ENCODE data around the gene MED20. TPM values are rescaled to one million over a fixed set of nuclear protein-coding genes. Genes with fewer than 3 reads are reported as not detected.
A peak's percentile ranks its signal among the peaks of the same experiment; 100 is the strongest.

MED20 gene
- polyA plus RNA-seq, 2 of the 4 experiments (the other 2 are of a cell fraction), result 18.4 to 29.3 TPM

DNA sequence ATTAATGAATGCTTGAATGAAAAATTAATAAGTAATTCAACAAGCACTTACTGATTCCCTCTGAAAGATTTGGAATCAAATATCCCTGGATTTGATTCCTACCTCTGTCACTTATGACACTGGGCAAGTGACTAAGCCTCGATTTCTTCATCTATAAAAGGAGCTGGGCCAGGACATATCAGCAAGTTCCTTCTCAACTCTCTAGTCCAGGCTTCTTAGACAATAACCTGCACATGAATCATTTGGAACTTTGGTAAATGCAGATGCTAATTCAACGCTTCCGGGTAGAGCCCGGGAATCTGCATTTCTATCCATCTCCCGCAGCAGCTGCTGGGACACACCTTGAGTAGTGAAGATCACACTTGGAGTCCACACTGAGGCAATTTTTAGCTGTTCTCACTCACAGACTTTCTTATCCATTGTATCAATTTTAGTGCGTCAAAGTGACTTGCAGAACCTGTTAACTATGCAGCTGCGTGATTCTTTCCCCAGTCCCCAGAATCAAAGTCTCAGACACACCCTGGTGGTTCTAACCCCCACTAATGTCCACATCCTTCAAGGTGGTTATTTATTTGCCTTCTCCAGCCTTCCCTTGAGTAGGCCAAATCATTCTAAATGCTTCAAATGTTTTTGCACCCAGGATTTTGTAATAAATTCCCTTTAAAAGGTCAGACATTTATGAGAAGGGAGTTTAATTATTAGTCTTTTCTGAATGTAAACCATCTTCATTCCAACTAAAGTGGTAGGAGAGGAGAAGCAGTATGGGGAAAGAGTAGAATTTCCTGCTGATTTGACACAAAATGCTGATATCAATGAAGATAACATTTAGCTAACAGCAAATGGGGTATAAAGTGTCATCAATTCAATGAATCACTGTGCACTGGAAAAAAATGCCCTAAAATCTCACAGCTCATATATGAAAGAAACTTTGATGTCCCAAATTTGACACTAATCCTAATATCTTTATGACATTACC is 46.7 kb upstream of the MED20 start (continued):
- TF ChIP-seq POLR2AphosphoS2 (conservative IDR thresholded peaks at IDR 0.05; ENCODE audit: low read length), result no peak
- peak; percentile 70; the same call in 1 of the 2 replicates for TF ChIP-seq ATOH8 (CRISPR knock-in tag; IDR thresholded peaks at IDR 0.05; ENCODE audit: low read depth)
- TF ChIP-seq, protein P1, sequence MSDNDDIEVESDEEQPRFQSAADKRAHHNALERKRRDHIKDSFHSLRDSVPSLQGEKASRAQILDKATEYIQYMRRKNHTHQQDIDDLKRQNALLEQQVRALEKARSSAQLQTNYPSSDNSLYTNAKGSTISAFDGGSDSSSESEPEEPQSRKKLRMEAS (IDR thresholded peaks at IDR 0.05), result no peak; the same call in 1 of the 2 replicates
- peak; percentile 93 for TF ChIP-seq GATA3 (IDR thresholded peaks at IDR 0.05; ENCODE audit: borderline replicate concordance)
- TF ChIP-seq SMC3 (IDR thresholded peaks at IDR 0.05), result peak; percentile 27; the same call in 1 of the 3 replicates

DNA sequence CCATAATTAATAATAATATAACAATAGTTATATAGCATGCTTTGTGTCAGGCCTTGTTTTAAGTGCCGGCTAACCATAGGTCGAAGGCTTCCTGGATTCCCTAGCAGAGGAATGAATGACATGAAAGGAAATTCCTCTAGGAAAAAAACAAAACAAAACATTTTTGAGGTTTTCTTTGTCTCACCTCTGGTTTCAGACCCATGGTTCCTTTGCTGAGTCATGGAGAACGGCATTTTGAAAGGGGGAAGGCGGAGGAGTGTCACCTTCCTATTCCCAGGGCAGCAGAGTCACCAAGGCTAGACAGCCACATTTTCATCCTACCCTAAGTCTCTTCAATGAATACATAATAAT is 46.0 kb upstream of the MED20 start:
- H3K27ac ChIP-seq, result peak overlapping the region; percentile 95 to 97
- H3K9me3 ChIP-seq, result no peaks in the 10 kb centered on the region
- CTCF ChIA-PET, result interaction anchor here (2.5 to 2.8 kb wide), 3 partner anchors 9 to 78 kb away, joined by 9 to 11 read pairs (median 9); no protein-coding TSS in a partner anchor
- no peak for FAIRE-seq
- H3K4me1 ChIP-seq, result peaks cover 80% of the 10 kb centered on the region
- under 1% methylated on average over 4 of the region's 4 CpGs for WGBS (ENCODE audit: missing lambda C conversion rate)
- peak; percentile 51; the same call in 1 of the 2 replicates for TF ChIP-seq GATA3 (IDR thresholded peaks at IDR 0.05; ENCODE audit: borderline replicate concordance)
- TF ChIP-seq MAFK (IDR thresholded peaks at IDR 0.05; ENCODE audit: partially characterized antibody), result peak; percentile 94
- peak; percentile 84 for TF ChIP-seq NFE2L2 (conservative IDR thresholded peaks at IDR 0.05; ENCODE audit: low read length)
- TF ChIP-seq, protein P1 (IDR thresholded peaks at IDR 0.05), result peak; percentile 13; the same call in 1 of the 2 replicates
- TF ChIP-seq BHLHE40 (IDR thresholded peaks at IDR 0.05; ENCODE audit: low read depth, low read length), result no peak
- POLR2A ChIA-PET, result interaction anchor here (1.8 to 2.8 kb wide), 2 partner anchors 25 to 30 kb away, joined by 11 to 12 read pairs; partner anchors contain the start of gene CCND3
- H3K4me2 ChIP-seq, result peak overlapping the region; percentile 80
- ATAC-seq, result peak; percentile 65 to 70
- DNase-seq (ENCODE audit: low read depth in 1 of 2, low spot score in 1 of 2), result peak; percentile 50 to 84
- H3K4me3 ChIP-seq, result peak overlapping the region; percentile 31; the same call in 2 of the 3 replicates

GRCh38 chr6:41966214-41966920 is 45.4 kb upstream of the MED20 start:
- CTCF ChIA-PET, result interaction anchor here (0.6 to 2.5 kb wide), 6 partner anchors 10 to 149 kb away, joined by 3 to 9 read pairs (median 3); no protein-coding TSS in a partner anchor
- Histone ChIP-seq H3K27ac (peak overlapping the region; percentile 95 to 97), H3K4me2 (peak overlapping the region; percentile 80), H3K9me3 (no peaks in the 10 kb centered on the region), H3K4me3 (peak overlapping the region; percentile 31; the same call in 2 of the 3 replicates), H3K4me1 (peaks cover 86% of the 10 kb centered on the region)
- DNase-seq (ENCODE audit: low read depth in 1 of 2, low spot score in 1 of 2), result no peak
- POLR2A ChIA-PET, result interaction anchor here (1.1 kb wide), 1 partner anchor 179 kb away, joined by 3 read pairs; the partner anchor contains the start of gene TOMM6
- no peak for FAIRE-seq
- no peak for TF ChIP-seq BHLHE40 (IDR thresholded peaks at IDR 0.05; ENCODE audit: low read depth, low read length)
- TF ChIP-seq ESRRA (IDR thresholded peaks at IDR 0.05; ENCODE audit: borderline replicate concordance, low read length), result no peak
- no peak for TF ChIP-seq MAFK (IDR thresholded peaks at IDR 0.05; ENCODE audit: partially characterized antibody)
- no peak for TF ChIP-seq JUNB (IDR thresholded peaks at IDR 0.05)
- TF ChIP-seq, protein P2, sequence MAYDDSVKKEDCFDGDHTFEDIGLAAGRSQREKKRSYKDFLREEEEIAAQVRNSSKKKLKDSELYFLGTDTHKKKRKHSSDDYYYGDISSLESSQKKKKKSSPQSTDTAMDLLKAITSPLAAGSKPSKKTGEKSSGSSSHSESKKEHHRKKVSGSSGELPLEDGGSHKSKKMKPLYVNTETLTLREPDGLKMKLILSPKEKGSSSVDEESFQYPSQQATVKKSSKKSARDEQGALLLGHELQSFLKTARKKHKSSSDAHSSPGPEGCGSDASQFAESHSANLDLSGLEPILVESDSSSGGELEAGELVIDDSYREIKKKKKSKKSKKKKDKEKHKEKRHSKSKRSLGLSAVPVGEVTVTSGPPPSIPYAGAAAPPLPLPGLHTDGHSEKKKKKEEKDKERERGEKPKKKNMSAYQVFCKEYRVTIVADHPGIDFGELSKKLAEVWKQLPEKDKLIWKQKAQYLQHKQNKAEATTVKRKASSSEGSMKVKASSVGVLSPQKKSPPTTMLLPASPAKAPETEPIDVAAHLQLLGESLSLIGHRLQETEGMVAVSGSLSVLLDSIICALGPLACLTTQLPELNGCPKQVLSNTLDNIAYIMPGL (CRISPR knock-in tag; IDR thresholded peaks at IDR 0.05; ENCODE audit: borderline replicate concordance), result no peak
- TF ChIP-seq EP300 (IDR thresholded peaks at IDR 0.05), result no peak
- TF ChIP-seq, protein P3, sequence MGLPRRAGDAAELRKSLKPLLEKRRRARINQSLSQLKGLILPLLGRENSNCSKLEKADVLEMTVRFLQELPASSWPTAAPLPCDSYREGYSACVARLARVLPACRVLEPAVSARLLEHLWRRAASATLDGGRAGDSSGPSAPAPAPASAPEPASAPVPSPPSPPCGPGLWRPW (IDR thresholded peaks at IDR 0.05), result no peak
- TF ChIP-seq, protein P4, sequence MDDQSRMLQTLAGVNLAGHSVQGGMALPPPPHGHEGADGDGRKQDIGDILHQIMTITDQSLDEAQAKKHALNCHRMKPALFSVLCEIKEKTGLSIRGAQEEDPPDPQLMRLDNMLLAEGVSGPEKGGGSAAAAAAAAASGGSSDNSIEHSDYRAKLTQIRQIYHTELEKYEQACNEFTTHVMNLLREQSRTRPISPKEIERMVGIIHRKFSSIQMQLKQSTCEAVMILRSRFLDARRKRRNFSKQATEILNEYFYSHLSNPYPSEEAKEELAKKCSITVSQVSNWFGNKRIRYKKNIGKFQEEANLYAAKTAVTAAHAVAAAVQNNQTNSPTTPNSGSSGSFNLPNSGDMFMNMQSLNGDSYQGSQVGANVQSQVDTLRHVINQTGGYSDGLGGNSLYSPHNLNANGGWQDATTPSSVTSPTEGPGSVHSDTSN (IDR thresholded peaks at IDR 0.05), result no peak
- no peak for TF ChIP-seq ZSCAN20 (CRISPR knock-in tag; IDR thresholded peaks at IDR 0.05)
- TF ChIP-seq KDM5A (IDR thresholded peaks at IDR 0.05), result no peak
- TF ChIP-seq JUN (IDR thresholded peaks at IDR 0.05), result no peak
- no peak for TF ChIP-seq GATA3 (IDR thresholded peaks at IDR 0.05; ENCODE audit: borderline replicate concordance)
- TF ChIP-seq USF2 (IDR thresholded peaks at IDR 0.05), result no peak
- no peak for ATAC-seq
- WGBS (ENCODE audit: missing lambda C conversion rate), result 50% methylated on average over 5 of the region's 5 CpGs

Data from A549 (cell line).